Activated CD4-positive, alpha-beta memory T cell treated with anti-CD3 and anti-CD28 coated beads, Interleukin-2, amount 10 ng/mL, durations not matched to agents 7 days and 5 days (primary cell): ENCODE measurements around the gene CDH4. TPM values are rescaled to one million over a fixed set of nuclear protein-coding genes. Genes with fewer than 3 reads are reported as not detected.
"Not testable (repeated sequence)": the region's sequence is repeated elsewhere in the genome, so short reads cannot be mapped to it uniquely, and the experiment has no call there.

Source experiments
- CTCF ChIA-PET: fragments of 350-600 bp; sonication (Branson Sonifier 250); formaldehyde crosslinking; loops from one replicate; lab custom pipeline; 2021; ENCODE audit warnings: antibody characterized with exemption, inconsistent platforms; lab: Charles Lee
- POLR2A ChIA-PET: fragments of 350-600 bp; sonication (Branson Sonifier 250); formaldehyde crosslinking; loops from one replicate; lab custom pipeline; 2021; ENCODE audit warnings: antibody characterized with exemption; lab: Charles Lee
- DNase-seq: peaks from one replicate; pipeline ENCODE4 v3.0.0-alpha.2; 2020
- H3K27ac Mint-ChIP-seq: one replicate; pipeline ENCODE4 v1.8.0; 2021; ENCODE audit warnings: mild to moderate bottlenecking, mixed read lengths
- H3K27me3 Mint-ChIP-seq: one replicate; pipeline ENCODE4 v1.8.0; 2021; ENCODE audit warnings: mixed read lengths
- H3K36me3 Mint-ChIP-seq: one replicate; pipeline ENCODE4 v1.8.0; 2021; ENCODE audit warnings: low read depth, mixed read lengths
- H3K4me1 Mint-ChIP-seq: one replicate; pipeline ENCODE4 v1.8.0; 2021; ENCODE audit warnings: mixed read lengths
- H3K4me3 Mint-ChIP-seq: one replicate; pipeline ENCODE4 v1.8.0; 2021; ENCODE audit warnings: mild to moderate bottlenecking, mixed read lengths
- H3K9me3 Mint-ChIP-seq: one replicate; pipeline ENCODE4 v1.8.0; 2021; ENCODE audit warnings: mixed read lengths
- total RNA-seq, 2 experiments: library from RNA; stranded (reverse); gene quantifications; one replicate each; pipeline ENCODE4 v1.2.3, GENCODE V29; 2021

Gene CDH4
- total RNA-seq, 2 experiments from 2014 or later = 0.15 to 0.20 TPM

GRCh38 chr20:61940491-61940890 is 688.4 kb downstream of the CDH4 start:
- H3K27ac Mint-ChIP-seq = no peak overlapping the region
- CTCF ChIA-PET = no interaction called here
- H3K4me1 Mint-ChIP-seq = no peaks in the 10 kb centered on the region
- no peaks in the 10 kb centered on the region for H3K9me3 Mint-ChIP-seq
- H3K4me3 Mint-ChIP-seq = no peak overlapping the region
- no peaks in the 10 kb centered on the region for H3K27me3 Mint-ChIP-seq
- no peak for DNase-seq
- H3K36me3 Mint-ChIP-seq = no peaks in the 10 kb centered on the region
- POLR2A ChIA-PET = no interaction called here

- Mint-ChIP-seq H3K4me1 (no peaks in the 10 kb centered on the region), H3K27me3 (no peaks in the 10 kb centered on the region), H3K9me3 (no peaks in the 10 kb centered on the region), H3K27ac (no peak overlapping the region), H3K36me3 (no peaks in the 10 kb centered on the region), H3K4me3 (no peak overlapping the region)
- CTCF ChIA-PET = no interaction called here
- POLR2A ChIA-PET = no interaction called here
- no peak for DNase-seq
These were observed 689.1 kb downstream of the CDH4 start for GRCh38 chr20:61940976-61941720.

DNA sequence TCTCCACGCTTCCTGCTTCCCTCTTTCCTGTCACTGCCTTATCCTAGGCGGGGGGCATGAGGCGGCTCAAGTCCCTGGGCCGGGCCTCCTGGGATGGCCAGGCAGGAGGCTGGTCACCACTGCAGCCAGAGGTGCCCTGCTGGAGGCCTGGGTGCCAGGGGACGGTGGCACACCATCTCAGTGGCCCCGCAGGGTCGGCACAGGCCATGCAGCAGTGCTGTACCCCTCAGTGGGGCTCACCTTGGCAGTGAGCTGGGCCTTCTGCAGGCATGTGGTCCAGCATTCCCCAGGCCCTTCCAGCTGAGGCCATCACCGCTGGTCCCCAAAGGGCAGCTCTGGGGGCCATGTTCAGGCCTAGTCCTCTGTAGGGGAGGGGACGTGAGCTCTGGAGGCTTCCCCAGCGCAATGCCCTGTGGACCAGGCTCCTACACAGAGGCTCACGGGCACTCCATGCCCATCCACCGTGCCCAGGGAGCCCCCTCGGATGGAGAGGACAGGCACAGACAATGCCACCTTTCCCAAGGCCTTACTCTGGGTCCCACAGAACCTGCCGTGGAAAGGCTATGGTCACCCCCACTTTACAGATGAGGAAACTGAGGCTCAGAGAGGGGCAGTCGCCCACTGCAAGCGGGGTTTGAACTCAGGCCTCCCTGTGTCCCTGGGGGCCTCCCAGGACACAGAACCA is 689.8 kb downstream of the CDH4 start:
- no peaks in the 10 kb centered on the region for H3K36me3 Mint-ChIP-seq
- no peaks in the 10 kb centered on the region for H3K27me3 Mint-ChIP-seq
- ChIA-PET POLR2A (no interaction called here), CTCF (no interaction called here)
- H3K4me3 Mint-ChIP-seq = no peak overlapping the region
- no peak overlapping the region for H3K27ac Mint-ChIP-seq
- H3K4me1 Mint-ChIP-seq = no peaks in the 10 kb centered on the region
- H3K9me3 Mint-ChIP-seq = no peaks in the 10 kb centered on the region
- DNase-seq = no peak

GRCh38 chr20:61942526-61942925 is 690.5 kb downstream of the CDH4 start:
- no peaks in the 10 kb centered on the region for H3K27me3 Mint-ChIP-seq
- H3K4me1 Mint-ChIP-seq = no peaks in the 10 kb centered on the region
- CTCF ChIA-PET = no interaction called here

GRCh38 chr20:61944967-61945366 is 692.9 kb downstream of the CDH4 start:
- CTCF ChIA-PET, H3K27me3 Mint-ChIP-seq, H3K9me3 Mint-ChIP-seq, H3K4me3 Mint-ChIP-seq, H3K27ac Mint-ChIP-seq, H3K36me3 Mint-ChIP-seq, H3K4me1 Mint-ChIP-seq, DNase-seq, POLR2A ChIA-PET: not testable (repeated sequence)

More at GRCh38 chr20:61942526-61942925, 690.5 kb downstream of the CDH4 start:
- Mint-ChIP-seq H3K9me3 (no peaks in the 10 kb centered on the region), H3K27ac (no peak overlapping the region), H3K36me3 (no peaks in the 10 kb centered on the region), H3K4me3 (no peak overlapping the region)
- no peak for DNase-seq
- POLR2A ChIA-PET = no interaction called here

DNA sequence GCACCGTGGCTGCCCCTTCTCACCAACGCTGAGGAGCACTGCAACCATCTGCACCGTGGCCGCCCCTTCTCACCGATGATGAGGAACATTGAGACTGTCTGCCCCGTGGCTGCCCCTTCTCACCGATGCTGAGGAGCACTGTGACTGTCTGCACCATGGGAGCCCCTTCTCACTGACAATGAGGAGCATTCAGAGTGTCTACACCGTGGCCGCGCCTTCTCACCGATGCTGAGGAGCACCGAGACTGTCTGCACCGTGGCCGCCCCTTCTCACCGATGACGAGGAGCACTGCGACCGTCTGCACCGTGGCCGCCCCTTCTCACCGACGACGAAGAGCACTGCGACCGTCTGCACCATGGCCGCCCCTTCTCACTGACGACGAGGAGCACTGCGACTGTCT is 693.4 kb downstream of the CDH4 start:
- H3K27ac Mint-ChIP-seq, H3K4me1 Mint-ChIP-seq, H3K36me3 Mint-ChIP-seq, H3K9me3 Mint-ChIP-seq, H3K27me3 Mint-ChIP-seq, H3K4me3 Mint-ChIP-seq, DNase-seq, CTCF ChIA-PET, POLR2A ChIA-PET: not testable (repeated sequence)

GRCh38 chr20:61948056-61948455 is 696.0 kb downstream of the CDH4 start:
- CTCF ChIA-PET, H3K27ac Mint-ChIP-seq, H3K4me3 Mint-ChIP-seq, H3K36me3 Mint-ChIP-seq, H3K27me3 Mint-ChIP-seq, H3K9me3 Mint-ChIP-seq, POLR2A ChIA-PET, DNase-seq, H3K4me1 Mint-ChIP-seq: not testable (repeated sequence)

- peaks cover 2% of the 10 kb centered on the region for H3K9me3 Mint-ChIP-seq
- no peaks in the 10 kb centered on the region for H3K36me3 Mint-ChIP-seq
- H3K4me3 Mint-ChIP-seq = no peak overlapping the region
- POLR2A ChIA-PET = no interaction called here
- CTCF ChIA-PET = no interaction called here
- DNase-seq = no peak
- peaks cover 2% of the 10 kb centered on the region for H3K27me3 Mint-ChIP-seq
- no peak overlapping the region for H3K27ac Mint-ChIP-seq
- no peaks in the 10 kb centered on the region for H3K4me1 Mint-ChIP-seq
These were observed 696.7 kb downstream of the CDH4 start for GRCh38 chr20:61948586-61949362.

- Mint-ChIP-seq H3K27ac (no peak overlapping the region), H3K27me3 (peaks cover 2% of the 10 kb centered on the region), H3K4me3 (no peak overlapping the region), H3K4me1 (no peaks in the 10 kb centered on the region), H3K36me3 (no peaks in the 10 kb centered on the region), H3K9me3 (peaks cover 2% of the 10 kb centered on the region)
- DNase-seq = no peak
- POLR2A ChIA-PET = no interaction called here
- CTCF ChIA-PET = no interaction called here
These were observed 697.3 kb downstream of the CDH4 start for GRCh38 chr20:61949363-61949713.

DNA sequence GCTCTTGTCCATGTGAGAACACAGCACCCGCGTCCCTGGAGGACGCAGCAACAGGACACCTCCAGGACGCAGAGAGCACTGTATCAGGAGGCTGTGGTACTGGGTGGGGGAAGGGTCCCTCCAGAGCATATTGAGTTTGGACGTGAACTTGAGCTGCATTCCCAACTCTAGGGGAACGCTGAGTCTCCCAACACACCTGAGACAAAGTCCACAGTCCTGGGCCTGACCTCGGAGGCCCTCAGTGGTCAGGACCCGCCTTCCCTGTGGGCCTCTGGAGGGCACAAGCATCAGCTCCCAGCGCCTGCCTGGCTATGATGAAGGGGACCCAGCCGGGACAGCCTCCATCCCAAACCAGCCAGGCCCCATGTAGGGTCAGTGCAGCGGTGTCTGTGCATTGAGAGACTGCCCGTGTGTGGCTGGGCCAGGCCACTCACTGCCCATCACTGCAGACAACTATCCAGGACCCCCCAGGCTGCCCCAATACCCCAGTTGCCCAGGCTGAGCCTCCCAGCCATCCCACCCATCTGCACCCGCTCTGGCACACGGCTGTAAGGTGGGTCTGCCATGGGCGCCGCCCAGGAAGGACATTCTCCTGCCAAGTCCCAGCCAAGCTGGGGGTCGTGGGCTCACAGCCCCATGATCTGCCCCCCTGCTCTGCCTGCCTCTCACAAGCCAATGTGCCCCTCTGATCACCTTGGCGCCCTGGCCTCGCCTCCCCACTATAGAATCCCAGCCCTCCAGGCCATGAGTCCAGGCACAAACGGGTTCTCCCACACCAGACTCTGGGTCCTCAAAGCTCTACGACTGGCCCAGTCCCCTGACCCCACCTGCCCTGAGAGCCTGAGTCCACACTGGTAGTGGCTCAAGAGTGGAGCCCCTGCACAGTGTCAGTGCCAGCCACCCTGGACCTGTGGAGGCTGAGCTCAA is 697.9 kb downstream of the CDH4 start:
- Mint-ChIP-seq H3K36me3 (no peaks in the 10 kb centered on the region), H3K27me3 (peaks cover 4% of the 10 kb centered on the region), H3K9me3 (peaks cover 2% of the 10 kb centered on the region), H3K4me3 (no peak overlapping the region), H3K27ac (no peak overlapping the region), H3K4me1 (no peaks in the 10 kb centered on the region)
- POLR2A ChIA-PET = no interaction called here
- no peak for DNase-seq
- CTCF ChIA-PET = no interaction called here

GRCh38 chr20:61950641-61951071 is 698.6 kb downstream of the CDH4 start:
- POLR2A ChIA-PET = no interaction called here
- H3K36me3 Mint-ChIP-seq = no peaks in the 10 kb centered on the region
- H3K9me3 Mint-ChIP-seq = peaks cover 2% of the 10 kb centered on the region
- no peak overlapping the region for H3K4me3 Mint-ChIP-seq
- no peaks in the 10 kb centered on the region for H3K4me1 Mint-ChIP-seq
- H3K27me3 Mint-ChIP-seq = peaks cover 4% of the 10 kb centered on the region
- DNase-seq = no peak
- CTCF ChIA-PET = no interaction called here
- H3K27ac Mint-ChIP-seq = no peak overlapping the region

DNA sequence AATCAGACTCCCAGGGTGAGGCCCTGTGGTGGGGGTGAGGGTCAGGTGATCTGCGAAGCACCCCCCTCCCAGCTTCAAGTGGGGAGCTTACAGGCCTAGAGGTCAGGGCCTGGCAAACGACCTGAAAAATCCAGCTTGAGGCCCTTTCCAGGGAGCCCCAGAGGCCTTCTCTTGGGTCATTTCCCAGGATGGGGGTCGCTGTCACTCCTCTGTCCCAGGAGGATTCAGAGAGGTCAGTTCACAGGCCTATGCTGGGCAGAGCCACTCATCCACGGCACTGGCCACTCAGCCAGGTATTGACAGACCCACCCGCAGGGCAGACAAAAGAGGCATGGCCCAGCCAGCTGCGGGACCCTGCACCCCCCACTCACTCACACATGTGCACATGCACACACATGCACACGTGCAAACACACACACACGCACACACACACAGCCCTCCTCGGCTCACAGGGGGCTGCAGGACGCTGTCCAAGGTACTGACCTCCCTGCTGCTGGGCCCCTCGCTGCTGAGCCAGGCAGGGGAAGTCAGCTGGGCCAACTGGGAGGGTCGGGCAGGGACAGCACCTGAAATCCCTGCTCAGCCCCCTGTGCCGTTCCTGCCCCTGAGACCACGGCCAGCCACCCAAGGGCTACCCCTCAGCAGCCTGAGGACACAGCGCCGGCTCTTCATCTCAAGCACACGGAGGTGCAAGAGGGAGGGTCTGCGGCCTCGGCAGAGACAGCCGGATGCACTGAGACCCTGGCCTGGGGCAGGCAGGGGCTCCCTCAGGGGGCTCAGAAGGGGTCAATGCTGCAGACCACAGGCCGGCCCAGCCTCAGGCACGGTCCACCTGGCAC is 699.9 kb downstream of the CDH4 start:
- no peak for DNase-seq
- Mint-ChIP-seq H3K4me3 (no peak overlapping the region), H3K36me3 (no peaks in the 10 kb centered on the region), H3K9me3 (peaks cover 2% of the 10 kb centered on the region), H3K4me1 (no peaks in the 10 kb centered on the region), H3K27ac (no peak overlapping the region), H3K27me3 (peaks cover 4% of the 10 kb centered on the region)
- POLR2A ChIA-PET = no interaction called here
- CTCF ChIA-PET = no interaction called here
